AG04450 (cell line): ENCODE measurements around the gene PARD3B. TPM values are rescaled to one million over a fixed set of nuclear protein-coding genes. Genes with fewer than 3 reads are reported as not detected.

ENCODE experiments used
- CTCF ChIA-PET: fragments of 300-600, 350-600 bp; formaldehyde crosslinking; extraction: SDS; loops from one replicate; lab custom pipeline; 2022; ENCODE audit warnings: antibody characterized with exemption, inconsistent platforms; lab: Charles Lee
- POLR2A ChIA-PET: fragments of 350-600 bp; formaldehyde crosslinking; extraction: SDS; loops from one replicate; lab custom pipeline; 2021; ENCODE audit warnings: antibody characterized with exemption, inconsistent platforms; lab: Yijun Ruan, JAX
- DNase-seq: peaks from one replicate; pipeline ENCODE4 v3.0.0-alpha.2; 2011; ENCODE audit warnings: low read depth, low spot score
- H3K27ac ChIP-seq: one replicate; pipeline ENCODE4 v1.5.1; 2012; ENCODE audit warnings: low read depth, low read length, control low read depth
- H3K27me3 ChIP-seq: one replicate; pipeline ENCODE4 v1.6.0; 2012; ENCODE audit warnings: low read length; ENCODE audit not compliant: control insufficient read depth, insufficient read depth
- H3K4me3 ChIP-seq: 2 replicates; pipeline ENCODE4 v1.5.1; 2011; ENCODE audit warnings: mild to moderate bottlenecking, low read depth, low read length, control low read depth
- H3K9me3 ChIP-seq: 2 replicates; pipeline ENCODE4 v1.5.1; 2012; ENCODE audit warnings: low read length; ENCODE audit not compliant: control insufficient read depth, insufficient read depth
- polyA plus RNA-seq: library from polyadenylated mRNA; depleted of rRNA; stranded (reverse); fragments of >200 nt; gene quantifications from 2 replicates; pipeline ENCODE4 v1.2.3, GENCODE V29; 2011
- TF ChIP-seq, protein P1 (sequence below): IDR thresholded peaks from 2 replicates; pipeline ENCODE4 v1.5.1; 2011; ENCODE audit warnings: low read depth, low read length, control low read depth, inconsistent platforms

Gene PARD3B
- polyA plus RNA-seq, 1 experiment: 8.5 TPM

DNA sequence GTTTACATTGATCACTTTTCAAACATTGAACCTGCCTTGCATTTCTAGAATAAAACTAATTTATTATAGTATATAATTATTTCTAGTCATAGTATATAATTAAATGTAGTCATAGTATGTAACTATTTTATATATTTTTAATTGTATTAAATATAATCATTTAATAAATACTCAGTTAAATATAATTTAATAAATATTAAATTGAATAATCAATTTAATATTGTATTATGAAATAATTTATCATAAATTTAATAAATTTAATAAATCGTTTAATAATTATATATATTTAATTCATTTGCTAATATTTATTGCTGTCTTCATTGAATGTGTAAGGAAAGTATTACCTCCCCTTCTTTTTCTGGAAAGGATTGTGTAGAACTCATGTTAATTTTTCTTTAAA lies 911.4 kb downstream of the PARD3B start:
- Histone ChIP-seq H3K27ac (no peak overlapping the region), H3K9me3 (no peaks in the 10 kb centered on the region), H3K27me3 (no peaks in the 10 kb centered on the region), H3K4me3 (no peak overlapping the region)
- DNase-seq: no peak
- ChIA-PET CTCF (no interaction called here), POLR2A (no interaction called here)
- TF ChIP-seq, protein P1, sequence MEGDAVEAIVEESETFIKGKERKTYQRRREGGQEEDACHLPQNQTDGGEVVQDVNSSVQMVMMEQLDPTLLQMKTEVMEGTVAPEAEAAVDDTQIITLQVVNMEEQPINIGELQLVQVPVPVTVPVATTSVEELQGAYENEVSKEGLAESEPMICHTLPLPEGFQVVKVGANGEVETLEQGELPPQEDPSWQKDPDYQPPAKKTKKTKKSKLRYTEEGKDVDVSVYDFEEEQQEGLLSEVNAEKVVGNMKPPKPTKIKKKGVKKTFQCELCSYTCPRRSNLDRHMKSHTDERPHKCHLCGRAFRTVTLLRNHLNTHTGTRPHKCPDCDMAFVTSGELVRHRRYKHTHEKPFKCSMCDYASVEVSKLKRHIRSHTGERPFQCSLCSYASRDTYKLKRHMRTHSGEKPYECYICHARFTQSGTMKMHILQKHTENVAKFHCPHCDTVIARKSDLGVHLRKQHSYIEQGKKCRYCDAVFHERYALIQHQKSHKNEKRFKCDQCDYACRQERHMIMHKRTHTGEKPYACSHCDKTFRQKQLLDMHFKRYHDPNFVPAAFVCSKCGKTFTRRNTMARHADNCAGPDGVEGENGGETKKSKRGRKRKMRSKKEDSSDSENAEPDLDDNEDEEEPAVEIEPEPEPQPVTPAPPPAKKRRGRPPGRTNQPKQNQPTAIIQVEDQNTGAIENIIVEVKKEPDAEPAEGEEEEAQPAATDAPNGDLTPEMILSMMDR: no peak

DNA sequence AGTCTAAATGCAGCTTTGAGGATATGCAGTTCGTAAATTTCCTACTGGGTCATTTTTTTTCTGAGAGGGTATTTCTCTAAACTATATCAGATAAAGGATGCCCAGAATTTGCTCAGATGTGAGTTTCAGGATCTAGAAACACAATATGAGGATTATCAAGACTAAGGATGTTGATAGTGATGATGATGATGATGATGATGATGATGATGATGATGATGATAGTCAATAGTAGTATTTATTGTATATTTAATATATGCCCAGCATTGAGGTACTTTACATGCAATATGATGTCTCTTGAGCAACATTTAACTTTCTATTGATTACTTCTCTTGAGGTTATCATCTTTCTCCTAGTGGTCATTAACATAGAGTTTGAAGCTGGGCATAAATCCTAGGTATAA lies 914.9 kb downstream of the PARD3B start:
- no peaks in the 10 kb centered on the region for H3K27me3 ChIP-seq
- no peaks in the 10 kb centered on the region for H3K9me3 ChIP-seq
- TF ChIP-seq, protein P1: no peak
- H3K4me3 ChIP-seq: no peak overlapping the region
- no peak for DNase-seq
- no peak overlapping the region for H3K27ac ChIP-seq
- ChIA-PET POLR2A (no interaction called here), CTCF (no interaction called here)

DNA sequence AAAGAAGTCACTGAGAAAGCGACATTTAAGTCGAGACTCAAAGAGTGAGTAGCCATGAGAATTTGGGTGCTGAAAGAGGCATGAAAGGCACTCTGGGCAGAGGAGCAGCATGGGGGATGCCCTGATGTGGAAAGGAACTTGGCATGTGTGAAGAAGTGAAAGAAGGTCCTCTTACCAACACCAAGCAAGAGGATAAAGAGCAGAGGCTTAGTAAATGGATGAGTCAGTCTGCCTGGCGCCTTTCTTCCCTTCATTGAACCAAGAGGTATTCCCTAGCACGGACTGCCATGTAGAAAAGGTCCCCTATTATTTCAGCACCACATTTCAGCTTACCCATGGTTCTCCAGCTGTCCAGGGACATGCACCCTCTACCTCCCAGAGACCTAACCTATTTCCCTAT lies 915.9 kb downstream of the PARD3B start:
- H3K4me3 ChIP-seq: no peak overlapping the region
- ChIA-PET POLR2A (no interaction called here), CTCF (no interaction called here)
- no peak for DNase-seq
- no peaks in the 10 kb centered on the region for H3K27me3 ChIP-seq
- no peaks in the 10 kb centered on the region for H3K9me3 ChIP-seq
- TF ChIP-seq, protein P1: no peak
- H3K27ac ChIP-seq: no peak overlapping the region

DNA sequence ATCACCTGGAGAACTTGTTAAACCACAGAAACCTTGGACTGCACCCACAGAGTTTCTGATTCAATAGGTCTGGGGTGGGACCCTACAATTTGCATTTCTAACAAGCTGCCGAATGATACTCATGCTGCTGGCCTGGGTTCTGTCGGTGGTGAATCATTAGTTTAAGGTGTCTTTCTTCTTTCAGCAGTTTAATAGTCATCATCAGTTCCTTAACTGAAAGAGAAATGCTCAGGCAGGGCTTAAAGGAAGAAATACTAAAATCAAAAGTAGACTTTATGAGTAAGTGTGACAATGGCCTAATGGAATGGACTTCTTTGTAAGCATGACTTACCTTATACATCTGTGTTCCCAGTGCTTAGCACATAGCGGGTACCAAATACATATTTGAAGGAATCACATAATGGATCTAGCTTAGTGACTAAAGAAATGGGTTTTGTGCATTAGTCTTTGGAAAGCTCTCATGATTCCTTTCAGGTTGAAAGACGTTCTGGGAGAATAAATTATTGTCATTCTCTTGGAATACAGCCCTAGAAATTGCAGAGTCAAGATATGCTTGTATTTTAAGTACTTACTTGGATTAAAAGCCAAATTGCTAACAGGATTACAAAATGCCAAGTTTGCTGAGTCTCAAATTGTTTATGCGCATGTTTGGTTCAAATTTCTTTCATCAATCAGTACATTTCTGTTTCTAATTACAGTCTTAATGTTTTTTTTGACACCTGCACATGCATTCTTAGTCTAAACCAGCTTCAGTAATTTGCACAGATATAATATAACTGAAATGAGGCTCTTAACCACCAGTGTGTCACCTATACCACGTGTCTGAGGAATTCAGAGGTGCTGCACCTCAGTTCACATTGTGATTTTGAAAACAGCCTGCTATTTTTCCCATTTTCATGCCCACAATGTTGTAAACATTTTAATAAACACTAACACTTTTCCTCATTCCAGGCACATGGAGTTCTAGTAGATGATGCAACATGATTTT lies 916.7 kb downstream of the PARD3B start:
- TF ChIP-seq, protein P1: no peak
- DNase-seq: no peak
- H3K27ac ChIP-seq: no peak overlapping the region
- POLR2A ChIA-PET: no interaction called here
- H3K9me3 ChIP-seq: no peaks in the 10 kb centered on the region
- H3K4me3 ChIP-seq: no peak overlapping the region
- H3K27me3 ChIP-seq: no peaks in the 10 kb centered on the region
- CTCF ChIA-PET: no interaction called here

DNA sequence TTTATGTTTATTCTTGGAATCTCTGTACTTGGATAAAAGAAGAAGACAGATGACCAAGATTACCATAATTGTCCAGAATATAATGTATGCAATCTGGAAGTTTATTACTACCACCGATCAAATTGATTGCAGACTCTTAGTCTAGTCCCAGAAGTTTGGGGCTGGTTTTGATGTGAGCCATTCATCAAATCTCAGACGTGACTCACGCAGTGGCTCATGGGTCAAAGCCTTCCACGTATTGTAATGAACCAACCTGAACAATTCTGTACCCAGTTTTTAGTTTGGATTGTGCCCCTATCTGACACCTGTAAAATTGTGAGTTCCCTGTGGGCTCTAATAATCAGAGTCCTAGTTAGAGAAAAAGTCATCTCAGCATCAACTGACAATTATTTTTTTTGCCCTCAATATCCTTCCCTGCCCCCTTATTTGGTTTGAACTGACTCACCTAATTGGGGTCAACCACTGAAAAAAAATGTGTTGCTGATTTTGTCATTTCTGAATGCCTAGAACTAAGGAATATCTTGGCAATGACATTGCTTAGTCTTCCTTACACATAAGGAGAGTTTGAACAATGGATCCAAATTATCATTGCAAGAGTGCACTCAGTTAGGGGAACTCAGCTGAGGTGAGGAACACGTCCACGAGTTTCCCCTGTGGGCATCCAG lies 917.5 kb downstream of the PARD3B start:
- TF ChIP-seq, protein P1: no peak
- Histone ChIP-seq H3K4me3 (no peak overlapping the region), H3K9me3 (no peaks in the 10 kb centered on the region), H3K27ac (no peak overlapping the region), H3K27me3 (no peaks in the 10 kb centered on the region)
- POLR2A ChIA-PET: no interaction called here
- no peak for DNase-seq
- CTCF ChIA-PET: no interaction called here
